K562 (cell line): Measurements from ENCODE around the gene DNAJB13. TPM values are rescaled to one million over a fixed set of nuclear protein-coding genes. Genes with fewer than 3 reads are reported as not detected.

Experiments used
- ATAC-seq: fragments of 200-7000 bp; cut with Tn5 transposase; 3 replicates; pipeline ENCODE4 v1.9.1; 2020; ENCODE audit warnings: moderate library complexity
- Bru-seq: library from RNA; stranded (reverse); fragments of 400-500 nt; gene quantifications from one replicate; lab custom pipeline; 2021; lab: Mats Ljungman, UMichigan
- BruChase-seq, 2 experiments: library from RNA; stranded (reverse); fragments of 400-500 nt; gene quantifications; one replicate each; lab custom pipeline; 2021; lab: Mats Ljungman, UMichigan
- BruUV-seq: library from RNA; stranded (reverse); fragments of 400-500 nt; replicated peaks from 2 replicates; lab custom pipeline; 2021; lab: Mats Ljungman, UMichigan
- CTCF ChIA-PET: fragments of 300-600 bp; formaldehyde crosslinking; extraction: SDS; loops from one replicate; lab custom pipeline; 2021; ENCODE audit warnings: low intra/inter-chr PET ratio; lab: Yijun Ruan, JAX
- POLR2A ChIA-PET: fragments of 300-600, 350-650 bp; sonication (Branson Sonifier 250); formaldehyde crosslinking; extraction: SDS; loops from one replicate; lab custom pipeline; 2021; ENCODE audit warnings: antibody characterized with exemption, inconsistent platforms; lab: Yijun Ruan, JAX
- DNase-seq, 4 experiments: peaks; one replicate each; pipeline versions ENCODE4 v3.0.0 to v3.0.0-alpha.2; 2011 to 2018; ENCODE audit warnings: low spot score in 3 of 4, mixed read lengths in 3 of 4; ENCODE audit errors: extremely low read depth in 1 of 4
- FAIRE-seq: peaks from 2 replicates; lab custom pipeline; 2011; peaks lifted over from hg19 to GRCh38; lab: Jason Lieb, UNC
- H2AFZ ChIP-seq: 2 replicates; pipeline ENCODE4 v1.6.0; 2011; ENCODE audit warnings: low read depth, low read length, control low read depth, inconsistent platforms
- H3K27ac ChIP-seq: fragments of 200-600 bp; 3 replicates; pipeline ENCODE4 v1.8.0; 2011; ENCODE audit warnings: low read depth, mild to moderate bottlenecking, control low read depth, inconsistent platforms, low read length, moderate library complexity, mixed read lengths; ENCODE audit errors: extremely low read depth
- H3K27me3 ChIP-seq, 2 experiments: fragments of 300-600 bp in 1 of 2; 2 replicates in 1 of 2; 3 replicates in 1 of 2; pipeline versions ENCODE4 v1.6.0 to v1.8.0; 2011; ENCODE audit warnings: inconsistent platforms in 2 of 2, low read length in 2 of 2, mild to moderate bottlenecking in 1 of 2, mixed read lengths in 1 of 2, moderate library complexity in 1 of 2; ENCODE audit not compliant: control insufficient read depth in 2 of 2, insufficient read depth in 2 of 2
- H3K36me3 ChIP-seq: fragments of 300-600 bp; 3 replicates; pipeline ENCODE4 v1.8.0; 2011; ENCODE audit warnings: mild to moderate bottlenecking, low read length, inconsistent platforms; ENCODE audit not compliant: control insufficient read depth, insufficient read depth
- H3K4me1 ChIP-seq, 2 experiments: fragments of 200-600 bp in 1 of 2; replicated peaks in 1 of 2; 2 replicates in 1 of 2; 3 replicates in 1 of 2; pipeline versions ENCODE4 v1.5.1 to v1.8.0; 2011; ENCODE audit warnings: inconsistent platforms in 2 of 2, low read length in 2 of 2, mild to moderate bottlenecking in 1 of 2, mixed read lengths in 1 of 2, moderate library complexity in 1 of 2; ENCODE audit not compliant: control insufficient read depth in 2 of 2, insufficient read depth in 2 of 2
- H3K4me2 ChIP-seq: 2 replicates; pipeline ENCODE4 v1.6.1; 2011; ENCODE audit warnings: low read length, control low read depth, inconsistent platforms, mixed read lengths; ENCODE audit not compliant: insufficient read depth
- H3K4me3 ChIP-seq: fragments of 200-600 bp; sonication (generic), shearing (Covaris generic); 2 replicates; pipeline ENCODE4 v1.5.1; 2016; ENCODE audit warnings: control low read depth, inconsistent platforms
- H3K79me2 ChIP-seq: fragments of 200-600 bp; 3 replicates; pipeline ENCODE4 v1.8.0; 2011; ENCODE audit warnings: low read length, inconsistent platforms; ENCODE audit not compliant: control insufficient read depth, insufficient read depth
- H3K9ac ChIP-seq, 2 experiments: 2 replicates each; pipeline versions ENCODE4 v1.6.0 to v1.6.1; 2011; ENCODE audit warnings: low read depth in 2 of 2, low read length in 2 of 2, control low read depth in 1 of 2, inconsistent platforms in 1 of 2, mild to moderate bottlenecking in 1 of 2, mixed read lengths in 1 of 2; ENCODE audit not compliant: insufficient read depth in 1 of 2
- H3K9me1 ChIP-seq: one replicate; pipeline ENCODE4 v1.6.0; 2011; ENCODE audit warnings: inconsistent platforms, mild to moderate bottlenecking, low read length, moderate library complexity; ENCODE audit not compliant: control insufficient read depth, insufficient read depth
- H3K9me3 ChIP-seq: replicated peaks from 2 replicates; pipeline ENCODE4 v1.5.1; 2011; ENCODE audit warnings: low read depth, low read length, inconsistent platforms; ENCODE audit not compliant: control insufficient read depth, insufficient read depth
- H4K20me1 ChIP-seq: replicated peaks from 2 replicates; pipeline ENCODE4 v1.6.1; 2011; ENCODE audit warnings: low read length, inconsistent platforms, mixed read lengths; ENCODE audit not compliant: control insufficient read depth, insufficient read depth
- CREB1 ChIP-seq, 2 experiments: sonication (generic) in 1 of 2; formaldehyde crosslinking in 1 of 2; IDR thresholded peaks; 2 replicates each; pipeline versions ENCODE4 v1.6.1 to v1.8.0; 2012 to 2022; ENCODE audit warnings: inconsistent platforms in 1 of 2, mild to moderate bottlenecking in 1 of 2, missing genetic modification reagents in 1 of 2, moderate library complexity in 1 of 2
- KDM5B ChIP-seq: fragments of 200-600 bp; sonication (generic); IDR thresholded peaks from 2 replicates; pipeline ENCODE4 v1.6.1; 2012; ENCODE audit warnings: low read depth, mild to moderate bottlenecking, moderate library complexity, low read length, control low read depth, inconsistent platforms; ENCODE audit not compliant: insufficient replicate concordance
- MYBL2 ChIP-seq, 2 experiments: fragments of 450-650 bp in 1 of 2; sonication (generic) in 1 of 2; formaldehyde crosslinking in 1 of 2; IDR thresholded peaks; 2 replicates each; pipeline versions ENCODE4 v1.6.1 to v1.8.1; 2017 to 2022; ENCODE audit warnings: borderline replicate concordance in 1 of 2, inconsistent platforms in 1 of 2, low read depth in 1 of 2, mild to moderate bottlenecking in 1 of 2, missing genetic modification reagents in 1 of 2, moderate library complexity in 1 of 2
- NCOA6 ChIP-seq: fragments of 450-650 bp; IDR thresholded peaks from 2 replicates; pipeline ENCODE4 v1.6.1; 2017; ENCODE audit warnings: mild to moderate bottlenecking
- NFIX ChIP-seq: fragments of 250-450 bp; sonication (Bioruptor Pico); IDR thresholded peaks from 2 replicates; pipeline ENCODE4 v1.4.0; 2020; ENCODE audit warnings: low read depth, mild to moderate bottlenecking, moderate library complexity
- POLR2H ChIP-seq: IDR thresholded peaks from 2 replicates; pipeline ENCODE4 v1.6.1; 2016; ENCODE audit warnings: missing genetic modification characterization, low read depth, mild to moderate bottlenecking, control low read depth, missing compliant biosample characterization, moderate library complexity
- PTBP1 ChIP-seq: fragments of 200-400 bp; formaldehyde crosslinking; IDR thresholded peaks from 2 replicates; pipeline ENCODE4 v1.6.1; 2017; ENCODE audit warnings: low read depth, low read length
- RBM39 ChIP-seq: fragments of 200-400 bp; formaldehyde crosslinking; optimal IDR thresholded peaks from 2 replicates; pipeline ENCODE3; 2018; ENCODE audit warnings: low read depth, low read length
- SIX5 ChIP-seq, 2 experiments: IDR thresholded peaks; 2 replicates each; pipeline ENCODE4 v1.6.1; 2011; ENCODE audit warnings: low read length in 2 of 2, borderline replicate concordance in 1 of 2, low read depth in 1 of 2, mild to moderate bottlenecking in 1 of 2, moderate library complexity in 1 of 2; ENCODE audit not compliant: insufficient read depth in 1 of 2
- SPI1 ChIP-seq: IDR thresholded peaks from 2 replicates; pipeline ENCODE4 v1.6.1; 2011; ENCODE audit warnings: low read depth, low read length, control low read depth, borderline replicate concordance
- WHSC1 ChIP-seq: IDR thresholded peaks from one replicate; pipeline ENCODE4 v1.6.1; 2012; ENCODE audit warnings: low read length, control low read depth, inconsistent platforms
- ZNF124 ChIP-seq: sonication (generic); formaldehyde crosslinking; IDR thresholded peaks from 2 replicates; pipeline ENCODE4 v1.8.1; 2022; ENCODE audit warnings: missing genetic modification reagents
- ZNF146 ChIP-seq: IDR thresholded peaks from one replicate; pipeline ENCODE4 v1.6.1; 2018; ENCODE audit warnings: missing compliant biosample characterization; ENCODE audit not compliant: unreplicated experiment
- ZNF785 ChIP-seq: fragments of 250-450 bp; sonication (Bioruptor Pico); IDR thresholded peaks from 2 replicates; pipeline ENCODE4 v1.4.0; 2020; ENCODE audit warnings: mild to moderate bottlenecking
- WGBS: fragments of 100-300 bp; shearing (Covaris generic); methylation state at CpG from one replicate; pipeline ENCODE4 v1.1.6; 2016; ENCODE audit warnings: low coverage, mixed read lengths; ENCODE audit not compliant: insufficient coverage; ENCODE audit errors: missing lambda C conversion rate; 5-methylcytosine and 5-hydroxymethylcytosine counted together
- in situ Hi-C: fragments of 300-500 bp; cut with MboI; formaldehyde crosslinking; loops from 4 replicates; pipeline ENCODE4 v1.15.0; 2018; ENCODE audit warnings: inconsistent platforms, mixed read lengths
- intact Hi-C: fragments of 100-400 bp; cut with micrococcal nuclease; formaldehyde crosslinking; loops from 2 replicates; pipeline ENCODE4 v1.14.2; 2022
- long read RNA-seq, 3 experiments: library from polyadenylated mRNA in 2 of 3; library from RNA in 1 of 3; unstranded in 2 of 3; stranded (forward) in 1 of 3; transcript quantifications; one replicate each; pipeline ENCODE4 v2.0.0, GENCODE V29; 2019 to 2022
- polyA minus RNA-seq, 3 experiments: library from RNA; depleted of rRNA, polyadenylated mRNA; stranded (reverse); fragments of >200 nt; gene quantifications; 2 replicates each; pipeline ENCODE4 v1.2.3, GENCODE V29; 2011
- polyA plus RNA-seq, 8 experiments: library from polyadenylated mRNA; depleted of rRNA in 4 of 8; stranded (reverse) in 5 of 8; unstranded in 3 of 8; fragments of >200 nt; fragmentation: Nextera tagmentation in 2 of 8; fragmentation: Illumina TruSeq in 1 of 8; extraction: Ambion mirVana in 2 of 8; extraction: Trizol in 1 of 8; gene quantifications; 2 replicates each; pipeline versions ENCODE4 v1.2.1 to v1.2.3, GENCODE V29; 2011 to 2014; ENCODE audit warnings: inconsistent platforms in 1 of 8, missing spikeins in 1 of 8
- total RNA-seq, 7 experiments: library from RNA; depleted of rRNA in 6 of 7; stranded (reverse); fragments of >200 nt in 6 of 7; fragmentation: Illumina TruSeq in 2 of 7; extraction: Trizol in 2 of 7; gene quantifications; 2 replicates each; pipeline versions ENCODE4 v1.2.1 to v1.2.3, GENCODE V29; 2011 to 2021; ENCODE audit warnings: low replicate concordance in 1 of 7
- TF ChIP-seq, protein P1 (sequence below): sonication (generic); formaldehyde crosslinking; IDR thresholded peaks from 2 replicates; pipeline ENCODE4 v1.9.0; 2022; ENCODE audit warnings: mild to moderate bottlenecking, missing genetic modification reagents

Gene DNAJB13, protein sequence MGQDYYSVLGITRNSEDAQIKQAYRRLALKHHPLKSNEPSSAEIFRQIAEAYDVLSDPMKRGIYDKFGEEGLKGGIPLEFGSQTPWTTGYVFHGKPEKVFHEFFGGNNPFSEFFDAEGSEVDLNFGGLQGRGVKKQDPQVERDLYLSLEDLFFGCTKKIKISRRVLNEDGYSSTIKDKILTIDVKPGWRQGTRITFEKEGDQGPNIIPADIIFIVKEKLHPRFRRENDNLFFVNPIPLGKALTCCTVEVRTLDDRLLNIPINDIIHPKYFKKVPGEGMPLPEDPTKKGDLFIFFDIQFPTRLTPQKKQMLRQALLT
- total RNA-seq (2011; cell fraction: chromatin; rRNA removed; ENCODE audit: low replicate concordance) = 0.69 TPM in 1 of 2 replicates, not detected in the other
- total RNA-seq (2011; cell fraction: nucleolus; rRNA removed) = not detected in 2 replicates
- total RNA-seq (2011; cell fraction: nucleoplasm; rRNA removed) = 0.31 and 0.81 TPM in 2 replicates
- total RNA-seq (2014; rRNA removed) (not detected in 2 replicates), total RNA-seq (2014; rRNA removed; fragmentation: Illumina TruSeq; extraction: Trizol) (not detected in 2 replicates), total RNA-seq (2015; rRNA removed; fragmentation: Illumina TruSeq; extraction: Trizol) (not detected in 2 replicates), total RNA-seq (2021) (not detected in 2 replicates), polyA plus RNA-seq (2011; rRNA removed) (0.14 and 0.46 TPM in 2 replicates), polyA plus RNA-seq (2014; fragmentation: Illumina TruSeq; extraction: Trizol) (not detected in 2 replicates), polyA plus RNA-seq (2014; fragmentation: Nextera tagmentation; extraction: Ambion mirVana) (not detected), polyA plus RNA-seq (2014; rRNA removed) (0.04 TPM in 1 of 2 replicates, not detected in the other), polyA minus RNA-seq (2011; rRNA and poly(A)+ RNA removed) (0.15 TPM in 1 of 2 replicates, not detected in the other), Bru-seq, nascent RNA (percentile 27 among the genes with signal in this experiment), BruChase-seq, experiment 1, labeled RNA remaining after a 2-hour chase (percentile 31 among the genes with signal in this experiment), BruChase-seq, experiment 2, labeled RNA remaining after a 6-hour chase (percentile 19 among the genes with signal in this experiment)
- polyA plus RNA-seq (2011; cell fraction: cytosol; rRNA removed) = 0.13 TPM in 1 of 2 replicates, not detected in the other
- 0.73 and 1.4 TPM in 2 replicates for polyA plus RNA-seq (2011; cell fraction: nucleus; rRNA removed)
- polyA plus RNA-seq (2012) = 0.08 and 0.10 TPM in 2 replicates
- polyA minus RNA-seq (2011; cell fraction: cytosol; rRNA and poly(A)+ RNA removed) = not detected in 2 replicates
- polyA minus RNA-seq (2011; cell fraction: nucleus; rRNA and poly(A)+ RNA removed) = 0.13 and 0.44 TPM in 2 replicates
- long read RNA-seq, experiment 1, partial matches to known transcripts = 0 of 3 reads
- long read RNA-seq, experiment 1, other reads (novel, unspliced or antisense) = 3 of 3 reads
- long read RNA-seq, experiment 2 = 0 reads
- long read RNA-seq, experiment 3 = 0 reads

DNA sequence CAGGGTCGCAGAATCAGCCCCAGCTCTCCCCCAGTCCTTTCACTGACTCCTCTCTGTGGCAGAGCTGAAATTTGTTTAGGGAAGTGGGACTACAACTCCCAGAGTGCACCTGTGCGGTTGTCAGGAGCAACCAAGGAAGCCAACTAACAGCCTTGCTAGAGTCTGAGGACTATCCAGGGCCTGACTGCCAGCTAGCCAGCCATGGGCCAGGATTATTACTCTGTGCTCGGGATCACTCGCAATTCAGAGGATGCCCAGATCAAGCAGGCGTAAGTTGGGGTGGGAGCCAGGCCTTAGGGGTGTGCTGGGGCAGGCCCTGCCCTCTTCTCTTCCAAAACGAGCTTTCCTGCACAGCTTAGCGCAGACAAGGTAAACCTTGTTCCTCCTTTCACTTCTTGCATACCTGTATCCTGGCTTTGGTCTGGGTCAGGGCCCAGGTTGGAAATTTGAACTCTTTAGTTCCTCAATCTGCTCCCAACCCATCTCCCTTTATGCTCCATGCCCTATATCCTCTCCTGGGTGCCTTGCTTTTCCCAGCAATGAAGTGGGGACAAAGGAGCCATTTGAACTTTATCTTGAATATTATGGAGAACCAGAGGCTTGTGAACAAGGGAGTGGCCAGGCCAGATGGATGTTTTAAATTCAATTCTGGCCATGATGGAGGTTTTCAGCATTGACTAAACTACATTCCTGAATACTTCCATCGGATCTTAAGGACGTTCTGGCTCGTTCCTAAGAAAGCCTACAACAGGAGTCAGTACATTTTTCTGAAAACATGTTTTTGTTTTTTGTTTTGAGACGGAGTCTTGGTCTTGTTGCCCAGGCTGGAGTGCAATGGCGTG is at the start of gene DNAJB13:
Gene DNAJB13 (plus strand): TSS at position 158 of the 842 bp plus-strand sequence. CDS start 44 bp downstream, at position 202.
- Histone ChIP-seq H3K9me3 (peaks cover 3% of the 10 kb centered on the region; the same call in 1 of the 2 replicates), H3K27ac (no peak within 1 kb of the TSS), H3K4me1 (peaks cover 0 to 3% of the 10 kb centered on the region in 2 experiments; a peak in 2 of 5 replicates), H2AFZ (no peak within 1 kb of the TSS), H3K9ac (no peak within 1 kb of the TSS), H3K4me2 (no peak within 1 kb of the TSS), H3K27me3 (no peaks in the 10 kb centered on the region), H4K20me1 (no peaks in the 10 kb centered on the region), H3K79me2 (no peaks in the 10 kb centered on the region), H3K4me3 (no peak within 1 kb of the TSS), H3K36me3 (no peaks in the 10 kb centered on the region), H3K9me1 (no peaks in the 10 kb centered on the region)
- no TSS peak for BruUV-seq
- FAIRE-seq = peak; percentile 84
- WGBS = 38% methylated on average over 12 of the region's 12 CpGs
- in situ Hi-C loops = loop anchor here (10.0 kb wide), 1 partner anchor 374 kb away; no protein-coding TSS in a partner anchor
- ChIA-PET POLR2A (interaction anchor here (0.6 to 1.1 kb wide), 6 partner anchors 13 to 1819 kb away, joined by 3 to 4 read pairs (median 3); no protein-coding TSS in a partner anchor), CTCF (no interaction called here)
- peak; percentile 67 to 85 (median 80) for DNase-seq
- ATAC-seq = peak; percentile 99
- intact Hi-C loops = no loop called here
- TF ChIP-seq ZNF785 = no peak
- TF ChIP-seq MYBL2 (IDR thresholded peaks at IDR 0.05; ENCODE audit: low read depth) = no peak
- TF ChIP-seq MYBL2 (CRISPR knock-in tag; IDR thresholded peaks at IDR 0.05; ENCODE audit: borderline replicate concordance) = no peak
- no peak for TF ChIP-seq NFIX
- no peak for TF ChIP-seq RBM39
- TF ChIP-seq SPI1 = peak; percentile 83
- TF ChIP-seq POLR2H (tag) = no peak
- no peak for TF ChIP-seq WHSC1
- no peak for TF ChIP-seq CREB1 (IDR thresholded peaks at IDR 0.05)
- TF ChIP-seq CREB1 (CRISPR knock-in tag; IDR thresholded peaks at IDR 0.05) = no peak
- no peak for TF ChIP-seq ZNF146 (CRISPR knock-in tag)
- peak; percentile 73 to 78 for TF ChIP-seq SIX5 (IDR thresholded peaks at IDR 0.05; ENCODE audit: borderline replicate concordance in 1 of 2, insufficient read depth in 1 of 2, low read depth in 1 of 2, low read length in 2 of 2)
- TF ChIP-seq, protein P1, sequence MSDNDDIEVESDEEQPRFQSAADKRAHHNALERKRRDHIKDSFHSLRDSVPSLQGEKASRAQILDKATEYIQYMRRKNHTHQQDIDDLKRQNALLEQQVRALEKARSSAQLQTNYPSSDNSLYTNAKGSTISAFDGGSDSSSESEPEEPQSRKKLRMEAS = no peak
- TF ChIP-seq NCOA6 = no peak
- no peak for TF ChIP-seq KDM5B
- no peak for TF ChIP-seq PTBP1
- no peak for TF ChIP-seq ZNF124 (CRISPR knock-in tag)
